GM19455 (cell line): ENCODE data around the gene CMTM4.
"Not testable (repeated sequence)": the region's sequence is repeated elsewhere in the genome, so short reads cannot be mapped to it uniquely, and the experiment has no call there.

Experiments
- ATAC-seq: cut with Tn5 transposase; IDR thresholded peaks from one replicate; pipeline ENCODE4 v1.9.1; 2021; ENCODE audit not compliant: unreplicated experiment

CMTM4 gene

DNA sequence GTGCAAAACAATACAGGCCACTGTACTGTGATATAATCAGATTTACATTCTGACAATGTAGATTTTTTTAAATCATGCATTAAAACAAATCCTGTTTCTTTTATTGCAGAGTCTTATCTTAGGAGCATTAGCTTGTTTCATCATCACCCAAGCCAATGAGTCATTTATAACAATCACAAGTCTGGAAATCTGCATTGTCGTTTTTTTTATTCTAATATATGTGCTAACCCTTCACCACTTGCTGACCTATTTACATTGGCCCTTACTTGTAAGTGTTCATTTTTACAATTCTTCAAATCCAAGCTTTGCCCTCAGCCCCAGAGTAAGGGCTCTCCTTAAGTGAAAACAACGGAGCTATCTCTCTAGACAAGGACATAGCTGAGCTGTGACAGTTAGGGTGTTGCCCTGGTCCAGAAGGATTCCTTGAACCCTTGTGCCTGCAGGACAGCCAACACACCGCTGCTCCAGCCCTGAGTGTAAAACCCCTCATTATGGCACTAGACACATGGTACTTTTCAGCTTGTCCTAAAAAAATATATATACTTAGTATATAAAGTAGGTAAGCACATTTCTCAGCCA is 126.6 kb downstream of the CMTM4 start:
- no peak for ATAC-seq

DNA sequence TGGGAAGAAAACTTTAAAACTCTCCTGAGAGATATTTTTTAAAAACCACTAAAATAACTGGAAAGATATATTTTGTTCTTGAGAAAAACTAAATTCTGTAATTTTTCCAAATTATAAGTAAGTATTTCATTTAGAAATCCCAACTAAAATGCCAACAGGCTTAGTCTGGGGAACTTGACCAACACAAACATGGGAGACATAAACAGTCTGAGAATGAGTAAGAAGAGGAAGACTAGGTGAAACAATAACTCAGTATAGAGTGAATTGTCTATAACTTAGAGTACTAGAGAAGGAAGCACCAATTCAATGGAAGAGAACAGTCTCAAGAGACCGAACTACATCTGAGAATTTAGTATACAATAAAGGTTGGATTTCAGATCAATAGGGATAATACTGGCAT is 127.4 kb downstream of the CMTM4 start:
- ATAC-seq = no peak

- ATAC-seq = no peak
Measured at GRCh38 chr16:66568355-66568754, 128.2 kb downstream of the CMTM4 start.

DNA sequence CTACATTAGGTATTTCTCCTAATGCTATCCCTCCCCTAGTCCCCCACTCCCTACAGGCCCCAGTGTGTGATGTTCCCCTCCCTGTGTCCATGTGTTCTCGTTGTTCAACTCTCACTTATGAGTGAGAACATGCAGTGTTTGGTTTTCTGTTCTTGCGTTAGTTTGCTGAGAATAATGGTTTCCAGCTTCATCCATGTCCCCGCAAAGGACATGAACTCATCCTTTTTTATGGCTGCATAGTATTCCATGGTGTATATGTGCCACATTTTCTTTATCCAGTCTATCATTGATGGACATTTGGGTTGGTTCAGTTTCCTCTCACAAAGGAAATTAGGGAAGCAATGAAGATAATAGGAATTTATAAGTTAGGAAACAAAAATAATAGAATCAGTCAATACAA is 129.3 kb downstream of the CMTM4 start:
- not testable (repeated sequence) for ATAC-seq

- ATAC-seq = no peak
Measured at GRCh38 chr16:66566051-66566901, 130.3 kb downstream of the CMTM4 start, which contains the start of gene CMTM1. Gene CMTM1, plus strand, starts transcription at chr16:66566439. Its CDS starts 75 bp downstream, at chr16:66566514.
